Measurements from ENCODE around the gene LRRC49.

LRRC49 gene

DNA sequence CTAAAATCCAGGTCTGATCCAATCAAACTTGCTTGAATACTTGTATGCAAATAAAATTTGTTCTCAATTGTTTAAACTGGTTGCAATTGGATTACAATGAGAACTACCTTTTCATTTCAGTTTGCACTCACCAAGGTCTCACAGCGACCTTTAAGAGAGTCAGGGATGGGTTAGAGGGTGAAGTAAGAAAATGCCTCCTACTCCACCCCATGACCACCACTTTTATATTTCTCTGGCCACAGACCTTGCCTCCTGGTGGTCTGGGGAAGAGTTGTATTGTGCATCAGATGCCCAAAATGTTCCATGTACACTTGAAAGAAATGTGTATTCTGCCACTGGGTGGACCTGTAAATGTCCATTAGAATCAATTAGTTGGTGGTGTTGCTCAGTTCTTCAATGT lies 206.3 kb downstream of the LRRC49 start:
- DNase-seq = no peak
